MM.1S (cell line): ENCODE data around the gene CHN2.

ENCODE experiments used
- EZH2phosphoT487 ChIP-seq: fragments of 300-600 bp; sonication (generic); IDR thresholded peaks from 2 replicates; pipeline ENCODE4 v1.6.1; 2018; ENCODE audit warnings: antibody characterized with exemption, low read length
- TF ChIP-seq, protein P1 (sequence below): fragments of 300-600 bp; sonication (generic); IDR thresholded peaks from 2 replicates; pipeline ENCODE4 v1.5.1; 2016; ENCODE audit warnings: antibody characterized with exemption, low read length, mixed read lengths

DNA sequence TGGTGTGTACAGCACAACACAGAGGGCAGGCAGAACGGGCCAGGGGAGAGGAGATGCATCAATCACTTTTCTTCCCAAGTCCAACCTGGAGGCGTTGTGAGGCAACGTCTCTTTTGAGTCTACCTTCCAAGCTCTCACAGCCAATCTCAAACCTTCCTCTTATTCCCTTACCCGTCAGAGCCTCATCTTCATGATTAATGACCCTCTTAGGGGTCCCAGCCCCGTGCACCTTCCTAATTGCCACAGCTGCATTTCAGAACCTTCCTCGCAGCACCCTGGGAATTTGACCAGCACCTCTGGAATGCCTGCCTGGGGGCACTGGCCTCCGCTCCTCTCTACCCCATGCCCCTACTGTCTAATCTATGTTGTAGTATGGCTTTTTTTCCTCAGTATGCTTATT is 199.7 kb downstream of the CHN2 start:
- TF ChIP-seq, protein P1, sequence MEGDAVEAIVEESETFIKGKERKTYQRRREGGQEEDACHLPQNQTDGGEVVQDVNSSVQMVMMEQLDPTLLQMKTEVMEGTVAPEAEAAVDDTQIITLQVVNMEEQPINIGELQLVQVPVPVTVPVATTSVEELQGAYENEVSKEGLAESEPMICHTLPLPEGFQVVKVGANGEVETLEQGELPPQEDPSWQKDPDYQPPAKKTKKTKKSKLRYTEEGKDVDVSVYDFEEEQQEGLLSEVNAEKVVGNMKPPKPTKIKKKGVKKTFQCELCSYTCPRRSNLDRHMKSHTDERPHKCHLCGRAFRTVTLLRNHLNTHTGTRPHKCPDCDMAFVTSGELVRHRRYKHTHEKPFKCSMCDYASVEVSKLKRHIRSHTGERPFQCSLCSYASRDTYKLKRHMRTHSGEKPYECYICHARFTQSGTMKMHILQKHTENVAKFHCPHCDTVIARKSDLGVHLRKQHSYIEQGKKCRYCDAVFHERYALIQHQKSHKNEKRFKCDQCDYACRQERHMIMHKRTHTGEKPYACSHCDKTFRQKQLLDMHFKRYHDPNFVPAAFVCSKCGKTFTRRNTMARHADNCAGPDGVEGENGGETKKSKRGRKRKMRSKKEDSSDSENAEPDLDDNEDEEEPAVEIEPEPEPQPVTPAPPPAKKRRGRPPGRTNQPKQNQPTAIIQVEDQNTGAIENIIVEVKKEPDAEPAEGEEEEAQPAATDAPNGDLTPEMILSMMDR = no peak
- TF ChIP-seq EZH2phosphoT487 = no peak
